AG09319 (cell line): ENCODE results near the gene KLHL3.

Experiments
- DNase-seq: peaks from one replicate; pipeline ENCODE4 v3.0.0-alpha.2; 2010; ENCODE audit warnings: low read depth; ENCODE audit errors: extremely low read depth
- CTCF ChIP-seq: IDR thresholded peaks from 2 replicates; pipeline ENCODE4 v1.5.1; 2011; ENCODE audit warnings: low read depth, mild to moderate bottlenecking, inconsistent platforms, low read length, moderate library complexity

KLHL3 gene

DNA sequence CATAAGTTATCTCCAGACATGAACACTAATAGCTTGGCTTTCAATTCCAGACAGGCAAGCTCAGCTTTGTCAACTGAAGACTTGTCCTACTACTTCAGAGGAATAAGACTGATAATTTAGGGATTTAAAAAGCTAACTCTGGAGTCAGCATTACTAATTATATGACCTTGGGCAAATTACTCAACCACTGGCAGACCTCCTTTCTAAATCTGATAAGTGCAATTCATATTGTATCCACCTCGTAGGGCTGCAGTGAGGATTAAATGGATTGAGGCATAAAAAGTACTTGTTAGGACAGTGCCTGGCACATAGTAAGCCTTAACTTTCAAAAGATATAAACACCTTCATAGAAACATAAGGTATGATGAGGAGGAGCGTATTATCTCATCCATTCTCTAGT lies 104.4 kb downstream of the KLHL3 start:
- no peak for TF ChIP-seq CTCF
- DNase-seq = no peak

DNA sequence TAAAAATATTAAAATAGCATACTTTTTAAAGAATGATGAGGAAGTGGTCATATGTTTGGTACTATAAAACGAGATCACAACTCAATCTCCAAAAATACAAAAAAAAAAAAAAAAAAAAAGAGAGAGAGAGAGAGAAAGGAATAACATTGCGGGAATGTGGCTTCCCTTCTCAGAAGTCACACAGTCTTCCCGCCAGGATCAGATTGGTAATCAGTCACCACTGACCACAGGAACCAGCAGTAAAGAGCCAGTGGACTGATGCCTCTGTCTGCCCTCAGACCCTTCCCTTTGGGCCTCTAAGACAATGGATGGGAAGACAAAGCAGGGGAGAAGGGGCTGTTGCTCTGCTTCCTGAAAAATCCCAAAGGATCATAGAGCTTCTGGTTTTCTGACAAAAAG lies 104.9 kb downstream of the KLHL3 start:
- no peak for TF ChIP-seq CTCF
- no peak for DNase-seq

GRCh38 chr5:137630216-137630971 lies 105.5 kb downstream of the KLHL3 start:
- DNase-seq = no peak
- TF ChIP-seq CTCF = no peak

- peak; percentile 20 for DNase-seq
- TF ChIP-seq CTCF = peak; percentile 89
These were observed 106.2 kb downstream of the KLHL3 start for GRCh38 chr5:137629646-137630045.

DNA sequence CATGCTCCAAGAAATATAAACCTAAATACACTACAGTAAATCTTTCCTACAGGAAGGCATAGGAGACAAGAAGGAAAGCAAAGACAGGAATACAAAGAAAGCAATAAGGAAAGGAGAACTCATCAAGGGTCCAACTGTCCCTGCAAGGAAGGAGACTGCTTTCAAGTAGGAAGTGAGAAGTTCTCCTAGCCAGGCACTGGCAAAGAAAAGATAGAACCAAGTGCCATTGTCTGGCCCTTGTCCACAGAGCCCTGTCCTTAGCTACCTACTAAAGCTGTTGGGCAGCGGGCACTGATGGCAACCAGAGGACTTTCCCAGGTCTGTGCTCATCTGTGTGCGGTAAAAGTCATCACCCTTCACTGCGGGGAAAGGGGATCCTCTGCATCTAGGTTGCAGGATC lies 108.2 kb downstream of the KLHL3 start:
- TF ChIP-seq CTCF = no peak
- no peak for DNase-seq

GRCh38 chr5:137627293-137627692 lies 108.6 kb downstream of the KLHL3 start:
- no peak for DNase-seq
- no peak for TF ChIP-seq CTCF

DNA sequence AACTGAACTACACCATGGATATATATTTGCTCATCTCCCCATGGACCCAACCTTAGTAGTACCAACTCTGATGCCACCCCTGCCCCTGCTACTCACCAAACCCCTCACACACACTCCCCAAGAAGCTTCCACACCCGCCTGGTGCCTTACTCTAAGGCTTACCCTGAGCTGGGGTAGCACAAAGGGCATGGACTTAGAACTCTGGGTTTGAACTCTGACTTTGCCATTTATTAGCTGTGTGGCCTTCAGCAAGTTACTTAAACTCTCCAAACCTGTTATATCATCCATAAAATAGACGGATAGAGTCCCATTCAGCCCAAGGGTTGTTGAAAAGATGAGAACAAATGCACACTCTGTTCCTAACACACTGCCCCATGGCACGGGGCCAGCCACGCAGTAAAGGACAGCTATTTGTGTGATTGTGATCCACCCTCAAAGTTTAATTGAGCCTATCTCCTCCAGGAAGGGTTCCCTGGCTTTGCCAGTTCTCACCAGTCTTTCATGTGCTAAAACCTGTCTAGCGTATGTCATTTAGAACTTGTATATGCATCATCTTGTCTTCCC lies 111.0 kb downstream of the KLHL3 start:
- TF ChIP-seq CTCF = no peak
- DNase-seq = no peak
